ENCODE results near the gene HNRNPA3. TPM values are rescaled to one million over a fixed set of nuclear protein-coding genes. Genes with fewer than 3 reads are reported as not detected.
A peak's percentile ranks its signal among the peaks of the same experiment; 100 is the strongest.

Gene HNRNPA3
- total and polyA plus RNA-seq, 2 of the 13 experiments (the other 11 are each of a cell fraction or from before 2014, with no cell fraction given) = 73.3 to 97.7 TPM

DNA sequence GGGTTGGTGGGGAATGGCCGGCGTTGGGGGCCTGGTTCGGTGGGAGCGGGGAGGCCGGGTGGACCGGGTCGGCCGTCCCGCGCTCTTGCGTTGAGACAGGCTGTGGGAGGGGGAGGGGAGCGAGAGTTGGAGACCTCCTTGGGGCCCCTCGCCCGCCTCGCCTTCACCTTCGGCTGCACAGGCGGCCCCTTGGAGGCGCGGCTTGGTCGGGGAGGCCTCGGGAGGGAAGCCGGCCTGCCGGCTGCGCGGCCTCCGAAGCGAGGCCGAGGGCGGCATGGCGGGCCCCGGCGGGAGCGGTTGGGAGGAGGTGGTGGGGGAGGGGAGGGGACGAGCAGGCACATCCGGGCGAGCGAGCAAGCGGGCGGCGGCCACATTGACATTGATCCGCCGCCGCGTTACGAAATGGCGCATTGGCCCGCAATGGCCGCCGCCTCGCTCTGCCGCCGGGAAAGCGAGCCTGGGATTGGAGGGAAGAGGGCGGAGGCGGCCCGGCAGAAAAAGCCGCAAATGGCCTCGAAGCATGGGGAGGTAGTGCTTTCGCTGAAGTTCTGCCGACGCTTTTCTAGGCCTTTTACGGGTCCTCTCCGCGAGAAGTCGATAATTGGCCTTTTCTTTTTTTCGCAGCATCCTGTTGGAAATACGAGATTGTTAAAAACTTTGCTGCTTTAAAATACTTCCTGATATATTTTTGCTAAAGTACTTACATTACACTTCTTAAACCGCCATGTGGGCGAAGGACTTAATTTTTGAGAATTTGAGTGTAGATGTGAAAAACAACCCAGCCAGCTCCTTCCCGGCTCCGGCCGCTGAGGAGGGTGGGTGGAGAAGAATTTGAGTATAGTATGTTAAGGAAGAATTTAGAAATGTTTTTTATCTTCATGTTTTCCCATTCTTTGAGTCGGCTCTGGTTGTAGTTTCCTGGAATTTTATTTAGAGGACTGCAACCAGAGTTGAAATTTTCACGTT, 580 bp downstream of the HNRNPA3 start (continued):
- TF ChIP-seq ZBTB25 (CRISPR knock-in tag; IDR thresholded peaks at IDR 0.05) = peak; percentile 83
- TF ChIP-seq ZNF841 (CRISPR knock-in tag; IDR thresholded peaks at IDR 0.05; ENCODE audit: borderline replicate concordance) = 0 out of 2 replicates have a peak, but pooled peaks have one; percentile 79
- TF ChIP-seq MAF1 (CRISPR knock-in tag; IDR thresholded peaks at IDR 0.05; ENCODE audit: borderline replicate concordance) = peak; percentile 43; the same call in 1 of the 2 replicates
- peak; percentile 75 for TF ChIP-seq ZNF781 (CRISPR knock-in tag; IDR thresholded peaks at IDR 0.05; ENCODE audit: borderline replicate concordance, not compliant biosample characterization)
- no peak for TF ChIP-seq GPN1 (CRISPR knock-in tag; IDR thresholded peaks at IDR 0.05; ENCODE audit: borderline replicate concordance)
- TF ChIP-seq ZNF605 (CRISPR knock-in tag; IDR thresholded peaks at IDR 0.05) = no peak
- TF ChIP-seq, protein P1, sequence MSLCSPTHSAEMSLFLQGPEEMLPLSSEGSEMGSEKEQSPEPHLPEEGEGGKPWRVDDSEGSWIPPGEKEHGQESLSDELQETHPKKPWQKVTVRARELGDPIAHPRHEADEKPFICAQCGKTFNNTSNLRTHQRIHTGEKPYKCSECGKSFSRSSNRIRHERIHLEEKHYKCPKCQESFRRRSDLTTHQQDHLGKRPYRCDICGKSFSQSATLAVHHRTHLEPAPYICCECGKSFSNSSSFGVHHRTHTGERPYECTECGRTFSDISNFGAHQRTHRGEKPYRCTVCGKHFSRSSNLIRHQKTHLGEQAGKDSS (CRISPR knock-in tag; IDR thresholded peaks at IDR 0.05; ENCODE audit: borderline replicate concordance, low read depth) = peak; percentile 89; the same call in 1 of the 2 replicates
- TF ChIP-seq, protein P2, sequence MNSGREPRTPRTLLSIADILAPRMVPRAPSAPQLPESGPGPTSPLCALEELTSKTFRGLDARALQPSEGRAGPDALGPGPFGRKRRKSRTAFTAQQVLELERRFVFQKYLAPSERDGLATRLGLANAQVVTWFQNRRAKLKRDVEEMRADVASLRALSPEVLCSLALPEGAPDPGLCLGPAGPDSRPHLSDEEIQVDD (CRISPR knock-in tag; IDR thresholded peaks at IDR 0.05; ENCODE audit: borderline replicate concordance) = 0 out of 2 replicates have a peak, but pooled peaks have one; percentile 73
- TF ChIP-seq ZNF512B (CRISPR knock-in tag; IDR thresholded peaks at IDR 0.05; ENCODE audit: borderline replicate concordance) = 0 out of 2 replicates have a peak, but pooled peaks have one; percentile 62
- TF ChIP-seq CENPT (CRISPR knock-in tag; IDR thresholded peaks at IDR 0.05; ENCODE audit: low read depth) = no peak; the same call in none of the 2 replicates
- peak; percentile 69 for TF ChIP-seq ZNF614 (CRISPR knock-in tag; IDR thresholded peaks at IDR 0.05; ENCODE audit: borderline replicate concordance)
- TF ChIP-seq, protein P3, sequence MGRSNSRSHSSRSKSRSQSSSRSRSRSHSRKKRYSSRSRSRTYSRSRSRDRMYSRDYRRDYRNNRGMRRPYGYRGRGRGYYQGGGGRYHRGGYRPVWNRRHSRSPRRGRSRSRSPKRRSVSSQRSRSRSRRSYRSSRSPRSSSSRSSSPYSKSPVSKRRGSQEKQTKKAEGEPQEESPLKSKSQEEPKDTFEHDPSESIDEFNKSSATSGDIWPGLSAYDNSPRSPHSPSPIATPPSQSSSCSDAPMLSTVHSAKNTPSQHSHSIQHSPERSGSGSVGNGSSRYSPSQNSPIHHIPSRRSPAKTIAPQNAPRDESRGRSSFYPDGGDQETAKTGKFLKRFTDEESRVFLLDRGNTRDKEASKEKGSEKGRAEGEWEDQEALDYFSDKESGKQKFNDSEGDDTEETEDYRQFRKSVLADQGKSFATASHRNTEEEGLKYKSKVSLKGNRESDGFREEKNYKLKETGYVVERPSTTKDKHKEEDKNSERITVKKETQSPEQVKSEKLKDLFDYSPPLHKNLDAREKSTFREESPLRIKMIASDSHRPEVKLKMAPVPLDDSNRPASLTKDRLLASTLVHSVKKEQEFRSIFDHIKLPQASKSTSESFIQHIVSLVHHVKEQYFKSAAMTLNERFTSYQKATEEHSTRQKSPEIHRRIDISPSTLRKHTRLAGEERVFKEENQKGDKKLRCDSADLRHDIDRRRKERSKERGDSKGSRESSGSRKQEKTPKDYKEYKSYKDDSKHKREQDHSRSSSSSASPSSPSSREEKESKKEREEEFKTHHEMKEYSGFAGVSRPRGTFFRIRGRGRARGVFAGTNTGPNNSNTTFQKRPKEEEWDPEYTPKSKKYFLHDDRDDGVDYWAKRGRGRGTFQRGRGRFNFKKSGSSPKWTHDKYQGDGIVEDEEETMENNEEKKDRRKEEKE (IDR thresholded peaks at IDR 0.05) = no peak
- TF ChIP-seq IRX3 (CRISPR knock-in tag; IDR thresholded peaks at IDR 0.05; ENCODE audit: borderline replicate concordance, low read depth) = no peak
- TF ChIP-seq THRA (CRISPR knock-in tag; IDR thresholded peaks at IDR 0.05; ENCODE audit: borderline replicate concordance) = no peak; the same call in 1 of the 2 replicates
- TF ChIP-seq KAT2B (IDR thresholded peaks at IDR 0.05; ENCODE audit: borderline replicate concordance, low read depth, low read length) = no peak
- TF ChIP-seq TEAD3 (CRISPR knock-in tag; optimal IDR thresholded peaks at IDR 0.05; ENCODE audit: borderline replicate concordance) = peak; percentile 80
- TF ChIP-seq GZF1 (CRISPR knock-in tag; IDR thresholded peaks at IDR 0.05) = peak; percentile 59; the same call in 1 of the 2 replicates

All from HepG2 (cell line).